ENCODE data around the gene FITM2. TPM values are rescaled to one million over a fixed set of nuclear protein-coding genes. Genes with fewer than 3 reads are reported as not detected.

The FITM2 gene
- polyA plus RNA-seq, 2 of the 4 experiments (the other 2 are of a cell fraction): 13.1 to 15.4 TPM

DNA sequence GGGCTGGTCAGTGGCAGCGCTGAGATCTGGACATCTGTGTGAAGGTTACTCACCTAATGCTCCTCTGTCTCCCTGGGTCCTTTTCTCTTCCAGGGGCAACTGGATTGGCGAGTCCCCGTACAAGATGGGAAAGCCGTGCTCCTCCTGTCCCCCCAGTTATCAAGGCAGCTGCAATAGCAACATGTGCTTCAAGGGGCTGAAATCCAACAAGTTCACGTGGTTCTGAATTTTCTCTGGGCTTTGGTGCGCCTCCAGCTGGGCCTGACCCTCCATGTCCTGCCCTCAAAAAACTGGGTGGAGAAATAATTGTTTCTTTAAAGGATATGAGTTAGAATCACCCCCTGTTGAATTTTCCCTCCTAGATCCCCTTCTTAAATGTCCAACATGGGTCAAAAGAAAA, 39.6 kb upstream of the FITM2 start:
- peaks cover 6% of the 10 kb centered on the region; the same call in 2 of the 3 replicates for H3K4me1 ChIP-seq
- POLR2A ChIA-PET: no interaction called here
- CTCF ChIA-PET: no interaction called here

DNA sequence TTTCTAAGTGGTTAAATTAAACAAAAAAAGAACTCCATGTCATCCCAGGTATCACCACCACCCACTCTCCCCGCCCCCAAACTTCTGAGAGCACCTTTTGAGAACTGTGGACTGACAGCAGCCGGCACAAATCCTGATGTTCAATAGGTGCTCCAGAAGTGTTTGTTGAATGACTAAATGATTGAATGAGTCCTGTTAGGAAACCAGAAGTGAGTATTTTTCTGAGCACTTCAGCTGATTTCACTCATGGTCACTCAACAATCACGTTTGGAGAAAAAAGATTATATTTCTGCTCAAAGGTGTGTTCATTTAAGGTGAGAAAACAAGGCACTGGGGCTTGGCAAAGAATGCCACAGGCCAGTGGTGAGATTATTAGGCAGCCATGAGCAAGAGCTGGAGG, 38.3 kb upstream of the FITM2 start:
- CTCF ChIA-PET: no interaction called here
- H3K4me2 ChIP-seq: no peak overlapping the region
- no peak for ATAC-seq
- POLR2A ChIA-PET: no interaction called here
- no peak overlapping the region for H3K4me3 ChIP-seq
- no peak for DNase-seq (ENCODE audit: low read depth in 1 of 2, low spot score in 1 of 2)
- FAIRE-seq: no peak
- H3K4me1 ChIP-seq: no peaks in the 10 kb centered on the region
- H3K27ac ChIP-seq: no peak overlapping the region
- WGBS (ENCODE audit: missing lambda C conversion rate): 67% methylated on average over 3 of the region's 3 CpGs
- TF ChIP-seq, protein P1, sequence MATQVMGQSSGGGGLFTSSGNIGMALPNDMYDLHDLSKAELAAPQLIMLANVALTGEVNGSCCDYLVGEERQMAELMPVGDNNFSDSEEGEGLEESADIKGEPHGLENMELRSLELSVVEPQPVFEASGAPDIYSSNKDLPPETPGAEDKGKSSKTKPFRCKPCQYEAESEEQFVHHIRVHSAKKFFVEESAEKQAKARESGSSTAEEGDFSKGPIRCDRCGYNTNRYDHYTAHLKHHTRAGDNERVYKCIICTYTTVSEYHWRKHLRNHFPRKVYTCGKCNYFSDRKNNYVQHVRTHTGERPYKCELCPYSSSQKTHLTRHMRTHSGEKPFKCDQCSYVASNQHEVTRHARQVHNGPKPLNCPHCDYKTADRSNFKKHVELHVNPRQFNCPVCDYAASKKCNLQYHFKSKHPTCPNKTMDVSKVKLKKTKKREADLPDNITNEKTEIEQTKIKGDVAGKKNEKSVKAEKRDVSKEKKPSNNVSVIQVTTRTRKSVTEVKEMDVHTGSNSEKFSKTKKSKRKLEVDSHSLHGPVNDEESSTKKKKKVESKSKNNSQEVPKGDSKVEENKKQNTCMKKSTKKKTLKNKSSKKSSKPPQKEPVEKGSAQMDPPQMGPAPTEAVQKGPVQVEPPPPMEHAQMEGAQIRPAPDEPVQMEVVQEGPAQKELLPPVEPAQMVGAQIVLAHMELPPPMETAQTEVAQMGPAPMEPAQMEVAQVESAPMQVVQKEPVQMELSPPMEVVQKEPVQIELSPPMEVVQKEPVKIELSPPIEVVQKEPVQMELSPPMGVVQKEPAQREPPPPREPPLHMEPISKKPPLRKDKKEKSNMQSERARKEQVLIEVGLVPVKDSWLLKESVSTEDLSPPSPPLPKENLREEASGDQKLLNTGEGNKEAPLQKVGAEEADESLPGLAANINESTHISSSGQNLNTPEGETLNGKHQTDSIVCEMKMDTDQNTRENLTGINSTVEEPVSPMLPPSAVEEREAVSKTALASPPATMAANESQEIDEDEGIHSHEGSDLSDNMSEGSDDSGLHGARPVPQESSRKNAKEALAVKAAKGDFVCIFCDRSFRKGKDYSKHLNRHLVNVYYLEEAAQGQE (IDR thresholded peaks at IDR 0.05): no peak
- TF ChIP-seq NFE2L2 (conservative IDR thresholded peaks at IDR 0.05; ENCODE audit: low read length) (no peak), HOXB5 (CRISPR knock-in tag; IDR thresholded peaks at IDR 0.05) (no peak), RCOR1 (IDR thresholded peaks at IDR 0.05; ENCODE audit: low read depth, low read length) (no peak), ZC3H11A (IDR thresholded peaks at IDR 0.05) (no peak), RAD21 (conservative IDR thresholded peaks at IDR 0.05 in 1 of 2, IDR thresholded peaks at IDR 0.05 in 1 of 2) (no peak), EP300 (IDR thresholded peaks at IDR 0.05) (no peak), NPAS2 (CRISPR knock-in tag; IDR thresholded peaks at IDR 0.05; ENCODE audit: borderline replicate concordance) (no peak), TP53 (CRISPR knock-in tag; IDR thresholded peaks at IDR 0.05) (no peak), POLR2AphosphoS2 (conservative IDR thresholded peaks at IDR 0.05; ENCODE audit: low read length) (no peak), ZNF302 (CRISPR knock-in tag; IDR thresholded peaks at IDR 0.05) (no peak), BHLHE40 (IDR thresholded peaks at IDR 0.05; ENCODE audit: low read depth, low read length) (no peak)
- TF ChIP-seq, protein P2, sequence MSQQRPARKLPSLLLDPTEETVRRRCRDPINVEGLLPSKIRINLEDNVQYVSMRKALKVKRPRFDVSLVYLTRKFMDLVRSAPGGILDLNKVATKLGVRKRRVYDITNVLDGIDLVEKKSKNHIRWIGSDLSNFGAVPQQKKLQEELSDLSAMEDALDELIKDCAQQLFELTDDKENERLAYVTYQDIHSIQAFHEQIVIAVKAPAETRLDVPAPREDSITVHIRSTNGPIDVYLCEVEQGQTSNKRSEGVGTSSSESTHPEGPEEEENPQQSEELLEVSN (IDR thresholded peaks at IDR 0.05; ENCODE audit: borderline replicate concordance, low read depth): no peak
- TF ChIP-seq, protein P3, sequence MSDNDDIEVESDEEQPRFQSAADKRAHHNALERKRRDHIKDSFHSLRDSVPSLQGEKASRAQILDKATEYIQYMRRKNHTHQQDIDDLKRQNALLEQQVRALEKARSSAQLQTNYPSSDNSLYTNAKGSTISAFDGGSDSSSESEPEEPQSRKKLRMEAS (IDR thresholded peaks at IDR 0.05): no peak
- H3K9me3 ChIP-seq: no peaks in the 10 kb centered on the region

More for the DNA sequence above, 39.6 kb upstream of the FITM2 start:
- no peak overlapping the region for H3K4me2 ChIP-seq
- FAIRE-seq (no peak), DNase-seq (ENCODE audit: low read depth in 1 of 2, low spot score in 1 of 2) (no peak), ATAC-seq (no peak)
- H3K9me3 ChIP-seq: no peaks in the 10 kb centered on the region
- H3K27ac ChIP-seq: no peak overlapping the region
- H3K4me3 ChIP-seq: no peak overlapping the region
- TF ChIP-seq ZFP36 (IDR thresholded peaks at IDR 0.05; ENCODE audit: borderline replicate concordance, partially characterized antibody) (no peak), ESRRA (IDR thresholded peaks at IDR 0.05; ENCODE audit: borderline replicate concordance, low read length) (no peak), HDAC2 (IDR thresholded peaks at IDR 0.05) (no peak), FOXS1 (CRISPR knock-in tag; IDR thresholded peaks at IDR 0.05) (no peak), ZNF302 (CRISPR knock-in tag; IDR thresholded peaks at IDR 0.05) (no peak), GATA3 (IDR thresholded peaks at IDR 0.05; ENCODE audit: borderline replicate concordance) (no peak), MAFK (IDR thresholded peaks at IDR 0.05; ENCODE audit: partially characterized antibody) (no peak), EHF (CRISPR knock-in tag; IDR thresholded peaks at IDR 0.05) (no peak), HOXB5 (CRISPR knock-in tag; IDR thresholded peaks at IDR 0.05) (no peak), CEBPB (IDR thresholded peaks at IDR 0.05) (no peak)
- TF ChIP-seq, protein P1 (IDR thresholded peaks at IDR 0.05): no peak
- TF ChIP-seq, protein P4, sequence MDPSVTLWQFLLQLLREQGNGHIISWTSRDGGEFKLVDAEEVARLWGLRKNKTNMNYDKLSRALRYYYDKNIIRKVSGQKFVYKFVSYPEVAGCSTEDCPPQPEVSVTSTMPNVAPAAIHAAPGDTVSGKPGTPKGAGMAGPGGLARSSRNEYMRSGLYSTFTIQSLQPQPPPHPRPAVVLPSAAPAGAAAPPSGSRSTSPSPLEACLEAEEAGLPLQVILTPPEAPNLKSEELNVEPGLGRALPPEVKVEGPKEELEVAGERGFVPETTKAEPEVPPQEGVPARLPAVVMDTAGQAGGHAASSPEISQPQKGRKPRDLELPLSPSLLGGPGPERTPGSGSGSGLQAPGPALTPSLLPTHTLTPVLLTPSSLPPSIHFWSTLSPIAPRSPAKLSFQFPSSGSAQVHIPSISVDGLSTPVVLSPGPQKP (IDR thresholded peaks at IDR 0.05; ENCODE audit: low read depth, low read length): no peak
- TF ChIP-seq, protein P5, sequence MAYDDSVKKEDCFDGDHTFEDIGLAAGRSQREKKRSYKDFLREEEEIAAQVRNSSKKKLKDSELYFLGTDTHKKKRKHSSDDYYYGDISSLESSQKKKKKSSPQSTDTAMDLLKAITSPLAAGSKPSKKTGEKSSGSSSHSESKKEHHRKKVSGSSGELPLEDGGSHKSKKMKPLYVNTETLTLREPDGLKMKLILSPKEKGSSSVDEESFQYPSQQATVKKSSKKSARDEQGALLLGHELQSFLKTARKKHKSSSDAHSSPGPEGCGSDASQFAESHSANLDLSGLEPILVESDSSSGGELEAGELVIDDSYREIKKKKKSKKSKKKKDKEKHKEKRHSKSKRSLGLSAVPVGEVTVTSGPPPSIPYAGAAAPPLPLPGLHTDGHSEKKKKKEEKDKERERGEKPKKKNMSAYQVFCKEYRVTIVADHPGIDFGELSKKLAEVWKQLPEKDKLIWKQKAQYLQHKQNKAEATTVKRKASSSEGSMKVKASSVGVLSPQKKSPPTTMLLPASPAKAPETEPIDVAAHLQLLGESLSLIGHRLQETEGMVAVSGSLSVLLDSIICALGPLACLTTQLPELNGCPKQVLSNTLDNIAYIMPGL (CRISPR knock-in tag; IDR thresholded peaks at IDR 0.05; ENCODE audit: borderline replicate concordance): no peak
- WGBS (ENCODE audit: missing lambda C conversion rate): 92% methylated on average over 6 of the region's 6 CpGs

Measured in A549 (cell line).